ENCODE results near the gene VSTM2B.

GRCh38 chr19:29525901-29526729, at the start of gene VSTM2B:
- TF ChIP-seq CTCF (IDR thresholded peaks at IDR 0.05; ENCODE audit: low read length) (no peak), EZH2 (IDR thresholded peaks at IDR 0.05; ENCODE audit: borderline replicate concordance, low read length) (no peak)

Measured in OCI-LY1 (cell line).